Measurements from ENCODE around the gene AFDN.

DNA sequence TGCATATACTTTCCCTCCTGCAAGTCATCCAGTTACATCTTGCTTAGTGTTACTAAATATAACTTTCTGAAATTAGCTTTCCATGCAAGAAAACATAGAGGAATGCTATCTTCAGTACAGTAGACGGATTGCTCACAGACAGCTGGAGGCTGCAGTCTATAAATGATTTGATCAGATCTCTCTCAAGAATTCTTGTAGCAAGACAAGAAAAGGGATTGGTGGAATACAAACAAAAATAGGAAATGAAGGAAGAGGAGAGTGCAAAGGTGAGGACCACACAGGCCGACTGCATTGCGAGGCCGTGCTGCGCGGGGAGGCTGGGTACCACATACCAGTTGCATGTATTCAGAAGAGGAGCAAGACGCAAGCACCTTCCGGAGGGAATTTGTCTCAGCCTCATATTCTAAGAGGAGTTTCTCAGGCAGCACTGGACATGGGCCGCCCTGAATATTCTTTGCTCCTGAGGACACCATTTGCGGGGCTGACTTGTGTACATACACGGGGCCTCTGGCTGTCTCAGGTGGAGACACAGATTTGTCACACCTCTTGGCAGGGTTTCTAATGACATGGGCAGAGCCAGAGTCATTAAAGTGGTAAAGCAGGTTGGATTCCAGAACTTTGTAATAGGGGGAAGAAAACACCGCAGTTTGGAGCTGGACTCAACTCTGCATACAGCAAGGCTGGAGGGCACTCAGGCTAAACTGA, 148.1 kb downstream of the AFDN start:
- TF ChIP-seq, protein P1, sequence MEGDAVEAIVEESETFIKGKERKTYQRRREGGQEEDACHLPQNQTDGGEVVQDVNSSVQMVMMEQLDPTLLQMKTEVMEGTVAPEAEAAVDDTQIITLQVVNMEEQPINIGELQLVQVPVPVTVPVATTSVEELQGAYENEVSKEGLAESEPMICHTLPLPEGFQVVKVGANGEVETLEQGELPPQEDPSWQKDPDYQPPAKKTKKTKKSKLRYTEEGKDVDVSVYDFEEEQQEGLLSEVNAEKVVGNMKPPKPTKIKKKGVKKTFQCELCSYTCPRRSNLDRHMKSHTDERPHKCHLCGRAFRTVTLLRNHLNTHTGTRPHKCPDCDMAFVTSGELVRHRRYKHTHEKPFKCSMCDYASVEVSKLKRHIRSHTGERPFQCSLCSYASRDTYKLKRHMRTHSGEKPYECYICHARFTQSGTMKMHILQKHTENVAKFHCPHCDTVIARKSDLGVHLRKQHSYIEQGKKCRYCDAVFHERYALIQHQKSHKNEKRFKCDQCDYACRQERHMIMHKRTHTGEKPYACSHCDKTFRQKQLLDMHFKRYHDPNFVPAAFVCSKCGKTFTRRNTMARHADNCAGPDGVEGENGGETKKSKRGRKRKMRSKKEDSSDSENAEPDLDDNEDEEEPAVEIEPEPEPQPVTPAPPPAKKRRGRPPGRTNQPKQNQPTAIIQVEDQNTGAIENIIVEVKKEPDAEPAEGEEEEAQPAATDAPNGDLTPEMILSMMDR (conservative IDR thresholded peaks at IDR 0.05 in 1 of 2, IDR thresholded peaks at IDR 0.05 in 1 of 2; ENCODE audit: extremely low read depth in 1 of 2, insufficient read depth in 1 of 2, low read depth in 1 of 2, low read length in 2 of 2): no peak
- TF ChIP-seq EZH2 (IDR thresholded peaks at IDR 0.05; ENCODE audit: borderline replicate concordance, low read length): no peak
